Mammary epithelial cell (primary cell): Measurements from ENCODE around the gene ITGA11.

Source experiments
- CTCF ChIP-seq, 2 donors: IDR thresholded peaks in 1 of 2; conservative IDR thresholded peaks in 1 of 2; 2 replicates each; pipeline ENCODE4 v1.5.1; 2011 to 2012; ENCODE audit warnings: inconsistent platforms in 2 of 2, low read length in 2 of 2, mild to moderate bottlenecking in 2 of 2, control low read depth in 1 of 2, low read depth in 1 of 2; ENCODE audit not compliant: insufficient read depth in 1 of 2; ENCODE audit errors: extremely low read depth in 1 of 2
- EZH2 ChIP-seq: IDR thresholded peaks from 2 replicates; pipeline ENCODE4 v1.6.1; 2012; ENCODE audit warnings: low read length, inconsistent platforms, borderline replicate concordance

GRCh38 chr15:68298336-68298735 lies 133.6 kb downstream of the ITGA11 start:
- TF ChIP-seq CTCF (conservative IDR thresholded peaks at IDR 0.05 in 1 of 2, IDR thresholded peaks at IDR 0.05 in 1 of 2; ENCODE audit: extremely low read depth in 1 of 2, insufficient read depth in 1 of 2, low read depth in 1 of 2, low read length in 2 of 2) (no peak), EZH2 (no peak)
